Activated CD4-positive, CD25-positive, alpha-beta regulatory T cell treated with anti-CD3 and anti-CD28 coated beads, Interleukin-2, amount 50 U/mL, for 24 hours (primary cell): ENCODE data around the gene HIF1A.
"Not testable (repeated sequence)": the region's sequence is repeated elsewhere in the genome, so short reads cannot be mapped to it uniquely, and the experiment has no call there.

Experiments used
- ATAC-seq, 2 donors: fragments of 150-1000 bp; cut with Tn5 transposase; one replicate each; pipeline ENCODE4 v1.10.0; 2021; ENCODE audit warnings: mild to moderate bottlenecking in 1 of 2, moderate library complexity in 1 of 2

The HIF1A gene

DNA sequence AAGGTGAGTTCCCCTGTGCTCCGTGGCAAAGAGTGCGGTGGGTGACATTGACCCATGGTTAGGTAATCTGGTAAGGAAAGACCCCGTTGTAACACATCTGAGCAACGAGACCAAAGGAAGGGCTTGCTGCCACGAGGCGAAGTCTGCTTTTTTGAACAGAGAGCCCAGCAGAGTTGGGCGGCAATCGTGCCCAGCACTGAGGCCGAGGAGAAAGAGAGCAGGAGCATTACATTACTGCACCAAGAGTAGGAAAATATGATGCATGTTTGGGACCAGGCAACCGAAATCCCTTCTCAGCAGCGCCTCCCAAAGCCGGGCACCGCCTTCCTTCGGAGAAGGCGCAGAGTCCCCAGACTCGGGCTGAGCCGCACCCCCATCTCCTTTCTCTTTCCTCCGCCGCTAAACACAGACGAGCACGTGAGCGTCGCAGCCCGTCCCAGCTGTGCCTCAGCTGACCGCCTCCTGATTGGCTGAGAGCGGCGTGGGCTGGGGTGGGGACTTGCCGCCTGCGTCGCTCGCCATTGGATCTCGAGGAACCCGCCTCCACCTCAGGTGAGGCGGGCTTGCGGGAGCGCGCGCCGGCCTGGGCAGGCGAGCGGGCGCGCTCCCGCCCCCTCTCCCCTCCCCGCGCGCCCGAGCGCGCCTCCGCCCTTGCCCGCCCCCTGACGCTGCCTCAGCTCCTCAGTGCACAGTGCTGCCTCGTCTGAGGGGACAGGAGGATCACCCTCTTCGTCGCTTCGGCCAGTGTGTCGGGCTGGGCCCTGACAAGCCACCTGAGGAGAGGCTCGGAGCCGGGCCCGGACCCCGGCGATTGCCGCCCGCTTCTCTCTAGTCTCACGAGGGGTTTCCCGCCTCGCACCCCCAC, at the start of gene HIF1A:
Gene HIF1A (plus strand): TSS at position 684 of the 865 bp plus-strand sequence. CDS start 292 bp downstream, outside the sequence.
- peak; percentile 96 for ATAC-seq

DNA sequence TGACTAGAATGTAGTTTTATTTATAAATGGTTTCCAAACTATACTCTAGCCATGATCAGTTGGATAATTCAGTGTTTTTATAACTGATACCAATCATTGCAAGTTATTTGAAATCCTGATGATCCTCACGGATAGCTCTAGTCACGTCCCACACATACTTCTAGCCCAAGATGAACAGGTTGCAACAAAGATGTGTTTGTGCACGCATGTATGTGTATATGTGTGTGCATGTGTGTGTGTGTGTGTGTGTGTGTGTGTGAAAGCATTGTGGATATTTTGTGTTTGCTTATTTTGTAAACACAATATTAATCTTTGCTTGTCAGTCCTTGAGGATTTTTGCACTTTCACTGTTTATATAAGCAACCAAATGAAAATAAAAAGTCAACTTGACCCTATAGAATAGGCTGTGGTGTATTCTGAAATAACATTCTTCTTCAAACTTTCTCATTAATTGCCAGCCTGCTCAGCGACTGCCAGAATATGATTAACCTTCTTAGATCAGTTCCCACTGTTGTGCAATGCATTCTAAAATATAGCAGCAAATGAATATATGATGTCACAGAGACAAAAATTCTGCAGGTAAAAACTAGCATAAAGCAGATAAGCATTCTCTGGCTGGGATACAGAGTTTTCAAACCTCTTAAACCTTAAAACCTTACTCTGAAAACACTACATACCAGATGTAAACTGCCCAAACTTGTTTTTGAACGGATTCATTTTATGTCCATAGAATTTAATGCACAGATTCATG, 48.8 kb upstream of the HIF1A start:
- no peak for ATAC-seq

DNA sequence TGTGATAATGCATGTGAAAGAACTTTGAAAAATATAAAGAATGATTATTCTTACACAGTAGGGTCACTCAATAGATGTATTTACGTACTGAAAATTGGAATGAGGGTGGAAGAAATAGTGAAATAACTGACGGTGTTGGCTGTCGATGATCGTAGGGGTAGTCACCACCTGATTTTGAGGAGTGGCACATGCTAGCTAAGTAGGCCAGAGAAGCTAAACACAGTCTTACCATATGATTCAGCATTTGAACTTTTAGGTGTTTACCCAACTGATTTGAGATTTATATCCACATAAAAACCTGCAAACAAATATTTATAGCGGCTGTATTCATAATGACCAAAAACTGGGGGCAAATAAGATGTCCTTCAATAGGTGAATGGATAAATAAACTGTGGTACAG, 47.6 kb upstream of the HIF1A start:
- ATAC-seq, result no peak

DNA sequence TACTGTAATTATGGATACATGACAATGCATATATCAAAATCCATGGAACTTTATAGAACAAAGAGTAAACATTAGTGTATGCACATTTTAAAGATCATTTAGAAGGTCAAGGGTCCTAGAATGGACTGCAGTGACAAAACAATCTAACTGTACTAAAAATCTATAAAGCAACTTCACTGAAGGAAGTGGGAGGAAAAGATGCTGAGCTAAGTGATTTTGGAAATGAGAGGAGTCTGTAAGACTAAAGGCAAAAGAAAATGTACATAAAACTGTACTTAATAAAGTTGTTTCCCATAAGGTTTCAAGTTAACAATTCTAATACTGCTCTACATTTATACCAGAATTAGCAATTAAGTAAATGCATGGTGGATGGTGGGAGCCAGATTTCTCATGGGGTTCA, 46.9 kb upstream of the HIF1A start:
- no peak for ATAC-seq

DNA sequence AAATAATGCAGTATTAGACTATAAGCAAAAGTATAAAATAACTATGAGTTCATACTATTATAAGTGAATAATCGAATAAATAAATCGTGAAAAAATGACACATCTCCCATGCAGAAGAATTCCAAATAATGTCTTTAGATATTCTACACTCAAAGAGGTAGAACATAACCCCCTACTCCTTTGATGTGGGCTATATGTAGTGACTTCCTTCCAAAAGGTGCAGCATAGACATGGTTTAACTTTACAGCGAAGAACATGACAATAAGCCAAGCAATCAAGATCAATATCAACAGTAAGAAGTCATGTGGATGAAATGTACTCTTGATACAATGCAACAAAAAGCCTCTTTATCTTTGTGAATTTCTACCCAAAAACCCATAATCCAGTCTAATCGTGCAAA, 46.0 kb upstream of the HIF1A start:
- no peak for ATAC-seq

DNA sequence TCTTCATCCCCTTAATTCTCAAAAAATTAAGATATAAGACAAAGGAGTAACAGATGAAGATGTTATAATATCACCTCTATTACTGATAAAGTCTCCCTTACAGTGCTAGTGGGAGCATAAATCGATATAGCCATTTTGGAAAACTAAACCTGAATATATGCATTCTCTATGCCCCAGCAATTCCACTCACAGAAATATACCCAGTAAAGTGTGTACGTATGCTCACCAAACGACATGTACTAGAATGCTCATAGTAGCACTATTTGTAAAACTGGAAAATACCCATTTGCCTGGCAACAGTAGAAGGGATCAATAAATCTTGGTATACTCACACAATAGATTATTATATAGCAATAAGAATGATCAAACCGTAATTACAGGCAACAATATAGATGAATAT, 44.0 kb upstream of the HIF1A start:
- no peak for ATAC-seq

DNA sequence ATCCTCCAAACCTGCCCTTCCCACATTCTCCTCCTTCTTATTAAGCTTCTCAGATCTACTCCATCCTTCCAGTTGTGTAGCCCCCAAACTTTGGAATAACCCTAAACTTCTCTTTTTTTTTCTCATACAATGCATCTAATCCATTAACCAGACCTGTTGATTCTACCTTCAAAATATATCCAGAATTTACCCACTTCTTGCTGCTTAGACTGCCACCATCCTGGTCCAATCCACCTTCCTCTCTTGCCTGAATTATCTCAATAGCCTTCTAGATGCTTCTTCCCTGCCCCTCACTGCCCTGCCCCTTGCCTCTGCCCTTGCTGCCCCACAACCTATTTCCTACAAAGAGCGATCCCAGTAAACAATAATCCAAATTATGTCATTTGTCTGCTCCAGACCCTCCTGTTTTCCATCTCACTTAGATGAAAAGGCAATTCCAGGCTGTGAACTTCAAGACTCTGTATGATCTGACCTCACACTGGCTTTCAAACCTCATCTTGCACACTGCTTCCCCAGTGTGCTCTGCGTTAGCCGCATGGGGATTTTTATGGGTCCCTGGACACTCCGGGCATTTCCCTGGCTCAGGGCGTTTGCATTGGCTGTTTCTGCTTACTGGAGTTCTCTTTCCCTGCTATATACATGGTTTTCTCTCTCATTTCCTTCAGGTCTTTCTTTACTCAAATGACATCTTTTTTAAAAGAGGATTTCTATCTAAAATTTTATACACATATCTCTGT, 42.6 kb upstream of the HIF1A start:
- no peak for ATAC-seq

DNA sequence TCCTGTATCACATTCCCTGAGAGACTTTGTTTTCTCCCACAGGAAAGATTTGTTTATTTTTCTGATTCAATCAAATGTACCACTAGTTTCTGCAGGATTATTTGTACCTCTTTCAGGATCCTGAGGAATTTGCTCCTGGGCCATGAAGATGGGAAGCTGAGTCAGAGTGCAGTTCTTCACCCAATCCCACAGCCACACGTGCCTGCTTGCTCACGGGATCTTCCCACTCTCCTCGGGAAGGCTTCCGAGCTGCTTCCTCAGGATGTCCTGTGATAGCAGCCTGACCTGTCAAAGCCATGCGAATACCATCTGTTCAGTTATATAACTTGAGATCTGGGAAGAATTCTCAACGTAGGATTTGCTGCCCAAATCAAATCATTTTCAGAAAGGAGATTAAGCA, 41.8 kb upstream of the HIF1A start:
- no peak for ATAC-seq

DNA sequence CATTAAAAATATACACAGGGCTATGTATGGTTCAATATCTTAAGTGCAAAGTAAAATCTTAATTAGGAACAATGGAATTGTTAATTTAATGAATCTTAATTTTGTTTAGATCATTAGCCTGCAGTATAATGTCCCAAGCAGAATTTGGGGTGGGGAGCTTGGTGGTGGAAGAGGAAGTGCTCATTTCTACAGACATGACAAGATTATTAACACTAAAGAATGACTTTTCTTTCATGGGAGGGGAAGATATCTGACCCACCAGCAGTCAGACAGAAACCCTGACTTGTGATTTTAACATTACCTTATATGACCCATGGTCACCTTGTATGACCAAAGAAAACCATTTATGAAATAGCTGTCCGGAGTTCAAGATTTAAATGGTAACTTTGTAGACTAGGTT, 41.3 kb upstream of the HIF1A start:
- ATAC-seq, result no peak

DNA sequence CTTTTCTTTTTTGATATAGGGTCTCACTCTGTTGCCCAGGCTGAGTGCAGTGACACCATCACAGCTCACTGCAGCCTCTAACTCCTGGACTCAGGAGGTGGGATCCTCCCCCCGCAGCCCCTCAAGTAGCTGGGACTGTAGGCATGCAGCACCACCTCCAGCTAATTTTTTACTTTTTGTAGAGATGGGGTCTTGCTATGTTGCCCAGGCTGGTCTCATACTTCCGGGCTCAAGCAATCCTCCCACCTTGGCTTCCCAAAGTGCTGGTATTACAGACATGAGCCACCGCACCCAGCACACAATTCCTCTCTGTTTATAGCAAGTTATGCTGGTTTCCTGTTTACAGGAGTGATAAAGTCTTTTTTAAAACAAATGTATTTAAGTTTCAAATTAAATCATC, 39.5 kb upstream of the HIF1A start:
- no peak for ATAC-seq

DNA sequence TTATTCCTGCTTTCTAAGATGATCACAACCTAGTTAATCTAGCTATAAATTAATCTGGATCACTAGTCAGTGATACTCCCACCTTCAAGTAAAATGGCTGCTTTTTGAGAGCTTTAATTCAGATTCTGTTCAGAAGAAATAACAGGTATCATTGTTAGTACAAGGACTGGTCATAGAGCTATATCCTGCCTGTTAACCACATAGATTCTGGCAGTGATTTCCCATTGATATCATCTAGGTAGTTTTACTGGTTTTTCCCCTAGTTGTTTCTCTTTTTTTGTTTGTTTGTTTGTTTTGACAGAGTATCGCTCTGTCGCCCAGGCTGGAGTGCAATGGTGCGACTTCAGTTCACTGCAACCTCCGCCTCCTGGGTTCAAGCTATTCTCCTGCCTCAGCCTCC, 39.0 kb upstream of the HIF1A start:
- no peak for ATAC-seq

DNA sequence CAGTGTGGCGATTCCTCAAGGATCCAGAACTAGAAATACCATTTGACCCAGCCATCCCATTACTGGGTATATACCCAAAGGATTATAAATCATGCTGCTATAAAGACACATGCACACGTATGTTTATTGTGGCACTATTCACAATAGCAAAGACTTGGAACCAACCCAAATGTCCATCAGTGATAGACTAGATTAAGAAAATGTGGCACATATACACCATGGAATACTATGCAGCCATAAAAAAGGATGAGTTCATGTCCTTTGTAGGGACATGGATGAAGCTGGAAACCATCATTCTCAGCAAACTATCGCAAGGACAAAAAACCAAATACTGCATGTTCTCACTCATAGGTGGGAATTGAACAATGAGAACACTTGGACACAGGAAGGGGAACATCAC, 37.2 kb upstream of the HIF1A start:
- ATAC-seq, result not testable (repeated sequence)

DNA sequence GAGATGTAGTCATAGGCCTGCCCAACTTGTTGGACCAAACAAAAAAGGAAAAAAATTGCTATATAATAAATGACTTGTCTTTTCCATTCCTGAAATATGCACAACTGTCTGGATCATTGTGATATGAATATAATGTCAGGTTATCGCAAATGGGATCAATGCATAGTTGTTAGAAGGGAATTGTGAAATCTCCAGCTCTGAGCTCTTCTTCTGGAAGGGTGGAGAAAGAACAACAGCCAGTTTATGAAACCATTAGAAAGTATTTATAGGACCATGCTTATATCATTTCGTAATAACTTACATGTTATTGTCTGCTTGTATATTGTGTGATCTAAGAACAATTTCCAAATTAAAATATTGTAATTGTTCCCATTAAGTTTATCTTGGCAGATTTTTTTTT, 35.7 kb upstream of the HIF1A start:
- no peak for ATAC-seq

DNA sequence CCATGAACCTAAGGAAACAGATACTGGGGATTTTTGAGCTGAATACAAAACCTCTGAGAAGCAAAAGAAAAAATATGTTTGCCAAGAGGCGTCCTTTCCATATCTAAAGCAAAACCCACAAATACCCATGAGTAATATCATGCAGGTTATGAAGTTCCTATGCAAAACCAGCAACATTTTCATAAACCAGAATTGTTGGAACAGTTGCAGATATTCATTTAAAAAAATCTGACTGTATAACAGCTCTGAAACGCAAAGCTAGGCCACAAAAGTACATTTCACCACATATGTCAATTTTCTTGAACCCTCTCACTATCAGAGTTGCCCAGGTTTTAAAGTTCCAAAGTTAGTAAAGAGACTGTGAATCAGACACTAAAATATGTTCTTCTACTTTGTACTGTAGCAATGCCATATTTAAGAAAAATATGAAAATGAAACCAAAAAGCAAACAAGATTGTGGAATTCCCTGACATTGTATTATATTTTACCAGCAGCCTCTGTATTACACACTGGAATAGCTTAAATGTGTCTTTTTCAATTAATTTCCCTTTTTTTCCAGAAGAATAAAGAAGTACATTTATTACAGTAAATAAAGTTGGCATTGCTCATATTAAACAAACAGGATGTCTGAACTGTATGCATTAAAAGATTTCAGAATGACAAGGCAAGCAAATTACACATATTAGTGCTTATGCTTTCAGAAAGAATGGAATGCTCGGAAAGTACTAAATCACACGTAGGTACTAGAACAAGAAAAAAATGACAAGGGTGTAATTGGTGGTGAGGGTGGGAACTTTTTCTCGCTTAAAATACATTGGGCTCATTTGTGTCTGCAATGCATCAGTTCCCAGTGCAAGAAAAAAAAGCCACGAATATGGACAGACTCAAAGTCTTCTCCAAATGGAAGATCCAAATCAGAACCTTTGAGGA, 33.6 kb upstream of the HIF1A start:
- ATAC-seq, result peak; percentile 12 to 25

DNA sequence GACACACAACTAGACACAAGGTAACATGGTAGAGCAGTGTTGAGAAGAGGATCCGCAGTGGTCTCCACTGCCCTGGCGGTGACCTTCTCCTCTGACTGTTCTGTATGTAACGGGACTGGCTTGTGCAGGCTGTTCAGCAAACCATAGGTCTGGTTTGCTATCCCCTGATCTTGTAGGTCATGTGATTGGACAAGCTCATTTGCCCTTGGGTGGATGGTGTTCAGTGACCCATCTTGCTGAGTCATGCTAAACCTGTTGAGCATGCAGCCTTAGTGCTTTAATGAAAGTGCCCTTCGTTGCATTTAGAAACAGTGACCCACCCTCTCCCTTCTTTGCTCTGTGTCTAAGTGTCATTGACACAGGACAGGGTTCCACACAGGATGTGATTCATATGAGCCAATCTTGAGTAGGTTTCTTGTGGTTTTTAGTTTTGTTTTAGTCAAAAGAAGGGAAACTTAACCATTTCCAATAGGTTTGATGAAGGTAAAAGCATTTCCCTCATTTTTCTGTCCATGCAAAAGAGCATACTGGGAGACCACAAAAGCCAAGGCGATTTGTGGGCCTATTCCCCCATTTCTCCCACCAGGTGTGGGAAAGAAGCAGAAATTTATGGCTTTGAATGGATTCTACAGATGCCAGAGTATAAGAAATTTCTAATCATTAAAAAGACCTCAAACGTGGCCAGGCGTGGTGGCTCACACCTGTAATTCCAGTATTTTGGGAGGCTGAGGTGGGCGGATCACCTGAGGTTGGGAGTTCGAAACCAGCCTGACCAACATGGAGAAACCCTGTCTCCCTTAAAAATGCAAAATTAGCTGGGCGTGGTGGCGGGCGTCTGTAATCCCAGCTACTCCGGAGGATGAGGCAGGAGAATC, 32.6 kb upstream of the HIF1A start:
- peak; percentile 94 for ATAC-seq

DNA sequence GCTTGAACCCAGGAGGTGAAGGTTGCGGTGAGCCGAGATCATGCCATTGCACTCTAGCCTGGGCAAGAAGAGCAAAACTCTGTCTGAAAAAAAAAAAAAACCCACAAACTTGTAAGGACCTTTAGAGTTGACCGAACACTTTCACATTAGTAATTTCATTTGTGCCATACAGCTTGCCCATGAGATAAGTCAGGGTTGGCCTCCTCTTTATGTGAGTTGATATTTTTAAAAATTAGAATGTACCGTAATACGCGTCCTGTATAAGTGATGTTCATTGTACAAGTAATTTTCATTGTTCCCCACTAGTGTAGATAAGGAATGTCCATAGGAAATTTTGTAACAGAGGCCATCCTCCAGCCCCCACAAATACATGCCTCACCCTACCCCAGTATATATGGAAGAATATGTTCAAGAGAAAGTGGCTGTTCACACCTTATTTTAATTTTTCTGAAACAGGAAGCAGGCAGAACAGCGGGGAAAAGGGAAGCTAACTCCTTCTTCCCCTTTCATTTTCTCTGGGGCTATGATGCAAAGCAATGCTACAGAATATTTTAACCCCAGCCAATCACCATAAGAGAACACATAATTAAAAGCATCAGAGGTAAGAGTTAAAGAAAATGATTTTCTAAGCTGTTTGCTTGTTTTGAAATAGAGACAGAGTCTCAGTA, 31.9 kb upstream of the HIF1A start:
- peak in 1 of 2 donors; percentile 2 for ATAC-seq

DNA sequence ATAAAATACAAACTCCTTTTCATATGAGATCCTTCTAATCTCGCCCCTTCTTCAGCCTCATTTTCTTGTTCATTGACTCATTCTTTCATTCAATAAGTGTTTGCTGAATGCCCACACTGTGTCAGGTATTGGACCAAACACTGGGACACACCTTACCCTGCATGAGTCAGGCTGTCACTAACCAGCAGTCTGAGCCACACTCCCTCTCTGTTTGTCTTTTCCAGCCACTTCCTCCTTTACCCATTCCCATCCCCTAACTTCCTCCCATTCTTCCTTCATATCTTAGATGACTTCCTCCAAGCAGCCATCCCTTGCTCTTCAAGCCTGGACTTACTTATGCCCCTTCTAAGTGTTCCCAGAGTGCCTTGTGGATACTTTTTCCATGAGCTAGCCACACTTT, 27.0 kb upstream of the HIF1A start:
- peak; percentile 42 to 44 for ATAC-seq

DNA sequence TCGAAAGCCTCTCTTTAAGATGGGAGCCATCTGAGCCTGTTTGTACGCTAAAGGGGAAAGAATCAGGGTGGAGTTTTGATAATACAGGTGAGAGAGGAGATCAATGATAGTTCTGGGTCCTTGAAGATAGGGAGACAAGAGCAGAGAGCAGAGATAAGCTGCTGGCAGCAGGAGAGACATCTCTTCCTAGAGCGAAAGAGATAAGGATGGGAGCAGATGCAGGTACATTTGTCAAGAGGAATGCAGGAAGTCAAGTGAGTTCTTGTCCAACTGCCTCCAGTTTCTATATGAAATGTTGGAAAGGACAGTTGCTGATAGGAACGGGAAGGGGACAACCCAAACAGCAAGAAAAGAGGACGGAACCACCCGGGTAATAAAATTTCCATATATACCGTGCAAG, 24.7 kb upstream of the HIF1A start:
- no peak for ATAC-seq

DNA sequence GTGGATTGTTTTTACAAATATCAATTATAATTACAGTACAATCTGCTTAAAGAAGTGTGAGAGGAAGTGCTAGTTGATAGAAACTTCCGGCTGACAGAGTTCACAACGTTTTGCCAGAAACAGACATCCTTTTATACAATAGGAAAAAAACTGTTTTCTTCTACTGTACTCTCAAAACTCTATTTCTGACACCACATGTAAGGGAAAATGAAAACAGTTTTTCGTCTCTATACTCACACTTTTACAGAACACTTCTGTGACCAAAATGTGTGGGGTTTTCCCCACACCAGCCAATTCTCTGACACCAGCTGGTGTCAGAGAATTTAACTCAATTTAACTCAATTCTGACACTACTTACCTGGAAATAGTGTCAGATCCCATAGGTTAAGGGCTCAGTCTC, 24.2 kb upstream of the HIF1A start:
- peak; percentile 93 to 96 for ATAC-seq

DNA sequence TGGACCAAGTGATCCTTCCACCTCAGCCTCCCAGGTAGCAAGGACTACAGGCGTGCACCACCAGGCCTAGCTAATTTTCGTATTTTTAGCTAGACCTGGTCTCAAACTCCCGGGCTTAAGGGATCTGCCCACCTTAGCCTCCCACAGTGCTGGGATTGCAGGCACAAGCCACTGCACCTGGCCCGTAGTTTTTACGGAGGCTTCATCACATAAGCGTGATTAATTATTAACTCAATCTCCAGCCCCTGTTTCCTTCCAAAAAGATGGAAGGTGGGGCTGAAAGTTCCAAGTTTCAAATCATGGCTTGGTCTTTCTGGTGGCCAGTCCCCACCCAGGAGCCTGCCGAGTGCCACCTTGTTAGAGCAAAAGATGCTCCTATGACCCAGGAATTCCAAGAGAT, 22.5 kb upstream of the HIF1A start:
- no peak for ATAC-seq

DNA sequence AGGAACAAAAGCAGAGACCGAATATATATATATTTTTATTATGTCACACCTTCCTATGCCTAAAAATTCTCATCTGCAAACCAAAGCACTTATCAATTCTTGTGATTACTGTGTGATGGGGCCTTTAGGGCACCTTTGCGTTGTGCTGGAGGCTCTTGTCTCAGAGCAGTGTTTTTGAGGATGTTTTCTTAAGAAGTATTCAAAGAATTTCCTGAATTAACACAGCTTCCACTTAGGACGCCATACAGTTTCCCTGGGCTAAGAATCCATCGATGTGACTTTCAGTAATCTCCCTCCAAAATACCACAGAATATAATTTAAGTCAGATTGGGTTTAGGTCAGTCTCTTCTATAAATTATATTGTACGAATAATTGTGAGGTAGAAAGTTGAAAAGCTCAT, 22.0 kb upstream of the HIF1A start:
- ATAC-seq, result no peak
